SK-N-MC (cell line): ENCODE data around the gene OSM.
"Not testable (repeated sequence)": the region's sequence is repeated elsewhere in the genome, so short reads cannot be mapped to it uniquely, and the experiment has no call there.

ENCODE experiments used
- DNase-seq: peaks from one replicate; pipeline ENCODE4 v3.0.0-alpha.2; 2011; ENCODE audit warnings: low read depth, low spot score
- H3K27ac ChIP-seq: fragments of 200-600 bp; sonication (generic); 2 replicates; pipeline ENCODE4 v1.5.1; 2016; ENCODE audit warnings: mixed run types
- H3K36me3 ChIP-seq: fragments of 200-600 bp; sonication (generic); 2 replicates; pipeline ENCODE4 v1.6.1; 2017; ENCODE audit warnings: antibody characterized with exemption, low read length, mixed read lengths; ENCODE audit not compliant: insufficient read depth
- H3K4me3 ChIP-seq: fragments of 200-600 bp; sonication (generic); 2 replicates; pipeline ENCODE4 v1.5.1; 2016
- H3K9ac ChIP-seq: fragments of 200-600 bp; sonication (generic); 2 replicates; pipeline ENCODE4 v1.8.0; 2017; ENCODE audit warnings: mixed run types, mixed read lengths; ENCODE audit not compliant: insufficient read length
- H3K9me3 ChIP-seq: fragments of 200-600 bp; sonication (generic); 2 replicates; pipeline ENCODE4 v1.6.1; 2017; ENCODE audit warnings: low read depth, mild to moderate bottlenecking, antibody characterized with exemption, low read length, moderate library complexity, mixed read lengths
- EZH2 ChIP-seq: fragments of 200-600 bp; sonication (generic); IDR thresholded peaks from one replicate; pipeline ENCODE4 v1.6.1; 2017; ENCODE audit warnings: antibody characterized with exemption
- FOXP2 ChIP-seq: optimal IDR thresholded peaks from 2 replicates; pipeline ENCODE3; 2011; ENCODE audit warnings: mild to moderate bottlenecking, moderate library complexity; ENCODE audit not compliant: insufficient read depth; ENCODE audit errors: extremely low read length, control extremely low read depth
- POLR2AphosphoS5 ChIP-seq: IDR thresholded peaks from 2 replicates; pipeline ENCODE4 v1.6.1; 2012; ENCODE audit warnings: mild to moderate bottlenecking, low read depth, low read length, borderline replicate concordance

The OSM gene

DNA sequence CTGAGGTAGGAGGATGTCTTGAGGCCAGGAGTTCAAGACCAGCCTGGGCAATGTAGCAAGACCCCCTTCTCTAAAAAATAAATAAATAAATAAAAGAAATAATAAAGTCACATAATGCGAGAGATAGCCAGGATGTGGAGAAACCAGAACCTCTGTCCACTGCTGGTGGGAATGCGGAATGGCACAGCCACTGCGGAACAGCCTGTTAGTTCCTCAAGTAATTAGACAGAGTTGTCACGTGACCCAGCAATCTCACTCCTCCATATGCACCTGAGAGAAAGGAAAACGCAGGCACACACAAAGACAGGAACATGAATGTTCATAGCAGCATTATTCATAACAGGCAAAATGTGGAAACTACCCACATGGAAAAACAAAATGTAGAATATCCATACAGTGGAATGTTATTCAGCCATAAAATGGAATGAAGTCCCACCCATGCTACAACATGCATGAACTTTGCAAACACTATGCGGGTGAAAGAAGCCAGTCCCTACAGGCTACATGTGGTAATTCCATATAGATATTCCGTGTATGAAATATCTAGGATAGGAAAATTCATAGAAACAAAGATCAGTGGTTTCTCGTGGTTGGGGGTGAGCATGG is 47.5 kb downstream of the OSM start:
- H3K36me3 ChIP-seq = no peaks in the 10 kb centered on the region
- H3K9ac ChIP-seq = no peak overlapping the region
- H3K9me3 ChIP-seq = no peaks in the 10 kb centered on the region
- no peak overlapping the region for H3K4me3 ChIP-seq
- TF ChIP-seq POLR2AphosphoS5 = no peak
- TF ChIP-seq EZH2 = no peak
- TF ChIP-seq FOXP2 = no peak
- no peak overlapping the region for H3K27ac ChIP-seq
- no peak for DNase-seq

DNA sequence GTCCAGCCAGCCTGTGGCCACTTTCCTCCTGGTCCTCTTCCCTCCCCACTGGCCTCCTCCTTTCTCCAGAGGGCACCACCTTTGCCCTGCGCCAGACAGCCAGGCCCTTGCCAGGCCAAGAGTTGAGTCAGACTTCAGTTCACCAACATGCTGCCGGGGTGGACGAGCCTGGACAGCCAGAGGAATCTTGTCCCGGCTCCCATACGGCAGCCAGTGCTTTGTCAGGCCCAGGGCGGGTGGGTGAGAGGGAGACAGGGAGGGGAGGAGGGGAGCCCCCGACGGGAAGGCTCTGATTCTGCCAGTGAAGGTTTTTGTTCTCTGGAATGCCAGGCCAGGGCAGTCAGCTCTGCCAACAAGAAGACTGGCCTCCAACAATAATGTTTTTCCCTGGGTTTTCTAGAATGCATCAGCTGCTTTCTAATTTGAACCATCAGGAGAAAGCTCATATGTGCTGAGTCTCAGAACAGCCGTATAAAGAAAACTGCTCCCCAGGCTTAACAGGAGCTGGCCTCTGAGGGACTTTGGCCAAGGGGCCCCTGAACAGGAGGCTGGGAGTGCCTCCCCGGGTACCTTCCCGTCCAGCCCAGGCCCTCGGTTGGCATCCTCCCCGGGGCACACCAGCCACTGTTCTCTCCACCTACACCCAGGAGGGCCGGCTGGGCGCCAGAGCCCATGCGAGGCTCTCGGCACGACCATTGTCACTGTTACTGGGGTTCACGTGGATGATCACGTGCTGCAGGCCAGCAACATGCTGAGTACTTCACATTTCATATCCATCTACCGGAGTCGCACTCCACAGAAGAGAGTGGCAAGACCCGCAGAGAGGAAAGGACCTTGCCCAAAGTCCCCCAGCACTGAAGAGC is 48.7 kb downstream of the OSM start:
- Histone ChIP-seq H3K9ac (no peak overlapping the region), H3K36me3 (no peaks in the 10 kb centered on the region), H3K9me3 (no peaks in the 10 kb centered on the region), H3K4me3 (no peak overlapping the region), H3K27ac (no peak overlapping the region)
- DNase-seq = no peak
- TF ChIP-seq POLR2AphosphoS5 (no peak), FOXP2 (no peak), EZH2 (no peak)

DNA sequence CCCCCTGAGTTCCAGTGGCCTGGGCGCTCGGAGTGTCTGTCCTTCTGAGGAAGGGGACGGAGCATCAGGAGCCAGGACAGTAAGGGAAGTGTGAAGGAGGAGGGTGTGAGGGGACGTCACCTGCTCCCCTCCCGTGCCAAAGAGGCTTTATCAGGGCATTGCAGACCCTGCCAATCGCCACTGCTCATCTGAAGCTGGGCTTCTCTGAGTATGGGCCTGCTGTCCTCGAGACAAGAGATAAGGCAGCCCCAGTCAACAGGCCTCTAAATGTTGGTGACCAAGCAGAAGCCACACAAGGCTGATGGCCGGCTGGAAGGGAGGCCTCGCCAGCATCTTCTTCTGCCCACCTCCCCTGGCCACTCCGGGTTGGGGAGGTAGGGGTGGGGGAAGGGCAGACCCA is 49.9 kb downstream of the OSM start:
- H3K9ac ChIP-seq = no peak overlapping the region
- H3K27ac ChIP-seq = no peak overlapping the region
- no peak overlapping the region for H3K4me3 ChIP-seq
- no peak for TF ChIP-seq POLR2AphosphoS5
- TF ChIP-seq FOXP2 = no peak
- TF ChIP-seq EZH2 = no peak
- DNase-seq = no peak
- H3K9me3 ChIP-seq = no peaks in the 10 kb centered on the region
- H3K36me3 ChIP-seq = no peaks in the 10 kb centered on the region

DNA sequence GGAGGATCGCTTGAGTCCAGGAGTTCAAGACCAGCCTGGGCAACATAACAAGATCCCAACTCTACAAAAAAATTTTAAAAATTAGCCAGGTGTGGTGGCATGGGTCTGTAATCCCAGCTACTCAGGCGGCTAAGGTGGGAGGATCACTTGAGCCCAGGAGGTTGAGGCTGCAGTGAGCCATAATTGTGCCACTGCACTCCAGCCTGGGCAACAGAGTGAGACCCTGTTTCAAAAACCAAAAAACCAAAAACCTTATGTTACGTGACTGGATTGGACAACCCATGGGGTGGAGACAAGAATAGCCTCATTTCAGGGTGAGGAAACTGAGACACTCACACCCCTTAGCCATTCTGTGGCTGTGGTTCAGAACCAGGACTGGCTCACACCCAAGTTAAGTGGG is 50.4 kb downstream of the OSM start:
- DNase-seq, H3K27ac ChIP-seq, H3K9ac ChIP-seq, H3K9me3 ChIP-seq, H3K36me3 ChIP-seq, H3K4me3 ChIP-seq: not testable (repeated sequence)

DNA sequence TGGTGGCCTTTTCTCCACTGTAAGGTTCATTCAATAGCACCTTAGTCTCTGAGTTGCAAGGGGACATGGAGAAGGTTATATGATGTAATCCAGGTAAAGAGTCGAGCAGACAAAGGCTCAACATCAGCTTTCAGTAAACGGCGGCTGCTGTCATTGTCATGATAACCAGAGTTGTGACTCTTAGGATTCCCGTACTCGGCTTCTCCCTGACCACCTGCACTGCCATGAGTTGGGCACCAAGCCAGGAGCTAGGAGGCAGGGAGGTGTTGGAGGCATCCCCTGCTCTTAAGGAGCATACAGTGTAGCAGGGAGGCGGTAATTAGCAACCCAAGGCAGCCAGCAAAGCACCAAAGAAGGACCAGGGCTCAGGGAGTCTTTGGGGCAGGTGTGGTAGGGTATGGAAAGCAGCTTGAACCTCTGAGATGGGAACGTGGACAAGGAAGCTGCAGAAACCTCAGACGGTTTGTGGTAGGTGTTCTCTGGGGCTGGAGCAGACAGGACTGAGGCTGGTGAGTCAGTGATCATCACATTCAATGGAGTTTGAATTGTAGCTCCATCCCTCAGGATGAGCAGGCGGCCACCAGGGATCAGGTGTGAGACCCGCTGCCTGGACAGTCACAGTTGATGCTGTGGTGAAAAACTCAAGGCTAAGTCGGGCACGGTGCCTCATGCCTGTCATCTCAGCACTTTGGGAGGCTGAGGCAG is 51.8 kb downstream of the OSM start:
- TF ChIP-seq FOXP2 (no peak), EZH2 (no peak), POLR2AphosphoS5 (no peak)
- no peaks in the 10 kb centered on the region for H3K36me3 ChIP-seq
- H3K4me3 ChIP-seq = no peak overlapping the region
- no peak for DNase-seq
- no peak overlapping the region for H3K27ac ChIP-seq
- no peaks in the 10 kb centered on the region for H3K9me3 ChIP-seq
- no peak overlapping the region for H3K9ac ChIP-seq

DNA sequence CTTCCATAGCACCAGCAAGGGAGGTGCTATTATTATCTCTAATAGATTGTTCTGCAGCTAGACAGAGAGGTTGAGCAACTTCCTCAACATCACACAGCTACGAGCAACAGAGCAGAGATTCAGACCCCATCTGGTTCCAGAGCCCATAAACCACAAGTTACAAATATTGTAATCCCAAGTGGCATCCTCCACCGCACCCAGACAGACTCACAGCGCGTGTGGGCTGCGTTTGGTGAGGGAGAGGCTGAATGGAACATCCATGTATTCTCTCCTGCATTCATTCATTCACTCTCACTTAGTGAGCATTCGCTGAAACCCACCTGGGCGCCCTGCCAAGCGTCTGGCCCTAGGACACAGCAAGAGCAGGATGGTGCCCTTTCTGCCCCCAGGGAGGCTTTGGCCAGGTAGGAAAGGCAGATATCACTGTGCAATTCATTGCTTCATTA is 53.6 kb downstream of the OSM start:
- no peak overlapping the region for H3K27ac ChIP-seq
- no peak for TF ChIP-seq FOXP2
- TF ChIP-seq EZH2 = no peak
- no peak for TF ChIP-seq POLR2AphosphoS5
- H3K36me3 ChIP-seq = no peaks in the 10 kb centered on the region
- no peak for DNase-seq
- no peak overlapping the region for H3K4me3 ChIP-seq
- no peak overlapping the region for H3K9ac ChIP-seq
- H3K9me3 ChIP-seq = no peaks in the 10 kb centered on the region
